Loucy (cell line): ENCODE measurements around the gene TMEM9.

Experiments used
- CTCF ChIP-seq: fragments of 200-600 bp; sonication (generic); conservative IDR thresholded peaks from 2 replicates; pipeline ENCODE4 v1.5.1; 2014; ENCODE audit warnings: mild to moderate bottlenecking, antibody characterized with exemption, low read length
- EZH2phosphoT487 ChIP-seq: fragments of 200-600 bp; IDR thresholded peaks from 2 replicates; pipeline ENCODE4 v1.6.1; 2018; ENCODE audit warnings: antibody characterized with exemption, mild to moderate bottlenecking, moderate library complexity, borderline replicate concordance

- TF ChIP-seq CTCF (no peak), EZH2phosphoT487 (no peak)
Observed at GRCh38 chr1:201153474-201154388, 543 bp downstream of the TMEM9 start.
